HG03095 (cell line): ENCODE data around the gene ASH1L.
"Not testable (repeated sequence)": the region's sequence is repeated elsewhere in the genome, so short reads cannot be mapped to it uniquely, and the experiment has no call there.

Experiments
- ATAC-seq: cut with Tn5 transposase; IDR thresholded peaks from one replicate; pipeline ENCODE4 v1.9.1; 2021; ENCODE audit warnings: moderate library complexity; ENCODE audit not compliant: unreplicated experiment

The ASH1L gene

GRCh38 chr1:155561779-155562580 is 623 bp downstream of the ASH1L start:
- peak; percentile 19 for ATAC-seq

GRCh38 chr1:155555915-155556314 is 6.7 kb downstream of the ASH1L start:
- no peak for ATAC-seq

GRCh38 chr1:155553349-155553748 is 9.3 kb downstream of the ASH1L start:
- ATAC-seq = no peak

- ATAC-seq = no peak
Observed at GRCh38 chr1:155548706-155549105, 13.9 kb downstream of the ASH1L start.

GRCh38 chr1:155540000-155540874 is 22.4 kb downstream of the ASH1L start:
- no peak for ATAC-seq

GRCh38 chr1:155537193-155537592 is 25.4 kb downstream of the ASH1L start:
- no peak for ATAC-seq

GRCh38 chr1:155531624-155532023 is 31.0 kb downstream of the ASH1L start:
- no peak for ATAC-seq

GRCh38 chr1:155529929-155530328 is 32.7 kb downstream of the ASH1L start:
- ATAC-seq = no peak

- no peak for ATAC-seq
Observed at GRCh38 chr1:155529109-155529508, 33.5 kb downstream of the ASH1L start.

GRCh38 chr1:155527677-155528076 is 34.9 kb downstream of the ASH1L start:
- no peak for ATAC-seq

GRCh38 chr1:155526356-155526755 is 36.2 kb downstream of the ASH1L start:
- ATAC-seq = no peak

GRCh38 chr1:155522069-155522468 is 40.5 kb downstream of the ASH1L start:
- no peak for ATAC-seq

GRCh38 chr1:155518484-155518883 is 44.1 kb downstream of the ASH1L start:
- ATAC-seq = no peak

- ATAC-seq = no peak
Observed at GRCh38 chr1:155514582-155515187, 47.9 kb downstream of the ASH1L start.

- no peak for ATAC-seq
Observed at GRCh38 chr1:155513300-155513916, 49.2 kb downstream of the ASH1L start.

- not testable (repeated sequence) for ATAC-seq
Observed at GRCh38 chr1:155511385-155511784, 51.2 kb downstream of the ASH1L start.

- no peak for ATAC-seq
Observed at GRCh38 chr1:155509064-155509463, 53.5 kb downstream of the ASH1L start.

GRCh38 chr1:155507945-155508344 is 54.7 kb downstream of the ASH1L start:
- no peak for ATAC-seq

- ATAC-seq = not testable (repeated sequence)
Observed at GRCh38 chr1:155505963-155506362, 56.6 kb downstream of the ASH1L start.

- no peak for ATAC-seq
Observed at GRCh38 chr1:155504207-155504606, 58.4 kb downstream of the ASH1L start.
